K562 (cell line): Measurements from ENCODE around the gene HCRTR1. TPM values are rescaled to one million over a fixed set of nuclear protein-coding genes. Genes with fewer than 3 reads are reported as not detected.

Source experiments
- HNRNPLL ChIP-seq: fragments of 200-400 bp; formaldehyde crosslinking; IDR thresholded peaks from 2 replicates; pipeline ENCODE4 v1.6.1; 2017; ENCODE audit warnings: low read length, low read depth, mild to moderate bottlenecking; ENCODE audit not compliant: poor library complexity, severe bottlenecking
- MED1 ChIP-seq: sonication (generic); formaldehyde crosslinking; IDR thresholded peaks from 2 replicates; pipeline ENCODE4 v1.8.1; 2023; ENCODE audit warnings: missing genetic modification reagents, borderline replicate concordance
- NFYB ChIP-seq: IDR thresholded peaks from 2 replicates; pipeline ENCODE4 v1.6.1; 2011; ENCODE audit warnings: mild to moderate bottlenecking, moderate library complexity; ENCODE audit not compliant: insufficient read length; ENCODE audit errors: extremely low read depth
- polyA plus RNA-seq, 8 experiments: library from polyadenylated mRNA; depleted of rRNA in 4 of 8; stranded (reverse) in 5 of 8; unstranded in 3 of 8; fragments of >200 nt; fragmentation: Nextera tagmentation in 2 of 8; fragmentation: Illumina TruSeq in 1 of 8; extraction: Ambion mirVana in 2 of 8; extraction: Trizol in 1 of 8; gene quantifications; 2 replicates each; pipeline versions ENCODE4 v1.2.1 to v1.2.3, GENCODE V29; 2011 to 2014; ENCODE audit warnings: inconsistent platforms in 1 of 8, missing spikeins in 1 of 8
- total RNA-seq, 7 experiments: library from RNA; depleted of rRNA in 6 of 7; stranded (reverse); fragments of >200 nt in 6 of 7; fragmentation: Illumina TruSeq in 2 of 7; extraction: Trizol in 2 of 7; gene quantifications; 2 replicates each; pipeline versions ENCODE4 v1.2.1 to v1.2.3, GENCODE V29; 2011 to 2021; ENCODE audit warnings: low replicate concordance in 1 of 7
- TF ChIP-seq, protein P1 (sequence below): fragments of 450-650 bp; IDR thresholded peaks from 2 replicates; pipeline ENCODE4 v1.6.1; 2018; ENCODE audit not compliant: partially characterized antibody
- TF ChIP-seq, protein P2 (sequence below): fragments of 250-450 bp; sonication (Bioruptor Pico); IDR thresholded peaks from 2 replicates; pipeline ENCODE4 v1.4.0; 2020; ENCODE audit warnings: mild to moderate bottlenecking, moderate library complexity, borderline replicate concordance

HCRTR1 gene
- total and polyA plus RNA-seq, 9 of the 15 experiments (the other 6 are each of a cell fraction or from before 2014, with no cell fraction given), result not detected

DNA sequence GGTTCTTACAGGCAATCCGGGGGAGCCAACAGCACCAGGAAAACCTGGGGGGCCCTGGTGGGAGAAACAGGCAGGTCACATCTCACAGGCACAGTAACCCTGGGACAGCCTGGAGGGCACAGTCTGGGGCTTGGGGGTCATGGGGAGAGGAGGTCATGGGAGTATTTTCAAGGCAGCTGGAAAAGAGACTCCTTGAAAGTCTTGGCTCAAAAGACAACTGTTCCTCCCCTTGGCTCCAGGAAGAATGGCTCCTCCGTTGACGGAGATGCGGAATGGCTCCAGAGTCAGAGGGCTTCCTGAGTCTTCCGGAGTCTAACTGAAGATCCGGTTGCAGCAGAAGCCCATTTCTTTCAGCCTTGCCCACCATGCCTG, 53.1 kb downstream of the HCRTR1 start (continued):
- TF ChIP-seq, protein P1, sequence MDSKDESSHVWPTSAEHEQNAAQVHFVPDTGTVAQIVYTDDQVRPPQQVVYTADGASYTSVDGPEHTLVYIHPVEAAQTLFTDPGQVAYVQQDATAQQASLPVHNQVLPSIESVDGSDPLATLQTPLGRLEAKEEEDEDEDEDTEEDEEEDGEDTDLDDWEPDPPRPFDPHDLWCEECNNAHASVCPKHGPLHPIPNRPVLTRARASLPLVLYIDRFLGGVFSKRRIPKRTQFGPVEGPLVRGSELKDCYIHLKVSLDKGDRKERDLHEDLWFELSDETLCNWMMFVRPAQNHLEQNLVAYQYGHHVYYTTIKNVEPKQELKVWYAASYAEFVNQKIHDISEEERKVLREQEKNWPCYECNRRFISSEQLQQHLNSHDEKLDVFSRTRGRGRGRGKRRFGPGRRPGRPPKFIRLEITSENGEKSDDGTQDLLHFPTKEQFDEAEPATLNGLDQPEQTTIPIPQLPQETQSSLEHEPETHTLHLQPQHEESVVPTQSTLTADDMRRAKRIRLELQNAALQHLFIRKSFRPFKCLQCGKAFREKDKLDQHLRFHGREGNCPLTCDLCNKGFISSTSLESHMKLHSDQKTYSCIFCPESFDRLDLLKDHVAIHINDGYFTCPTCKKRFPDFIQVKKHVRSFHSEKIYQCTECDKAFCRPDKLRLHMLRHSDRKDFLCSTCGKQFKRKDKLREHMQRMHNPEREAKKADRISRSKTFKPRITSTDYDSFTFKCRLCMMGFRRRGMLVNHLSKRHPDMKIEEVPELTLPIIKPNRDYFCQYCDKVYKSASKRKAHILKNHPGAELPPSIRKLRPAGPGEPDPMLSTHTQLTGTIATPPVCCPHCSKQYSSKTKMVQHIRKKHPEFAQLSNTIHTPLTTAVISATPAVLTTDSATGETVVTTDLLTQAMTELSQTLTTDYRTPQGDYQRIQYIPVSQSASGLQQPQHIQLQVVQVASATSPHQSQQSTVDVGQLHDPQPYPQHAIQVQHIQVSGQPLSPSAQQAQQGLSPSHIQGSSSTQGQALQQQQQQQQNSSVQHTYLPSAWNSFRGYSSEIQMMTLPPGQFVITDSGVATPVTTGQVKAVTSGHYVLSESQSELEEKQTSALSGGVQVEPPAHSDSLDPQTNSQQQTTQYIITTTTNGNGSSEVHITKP, result peak; percentile 58
- TF ChIP-seq NFYB (no peak), HNRNPLL (no peak), MED1 (CRISPR knock-in tag) (no peak)
- TF ChIP-seq, protein P2, sequence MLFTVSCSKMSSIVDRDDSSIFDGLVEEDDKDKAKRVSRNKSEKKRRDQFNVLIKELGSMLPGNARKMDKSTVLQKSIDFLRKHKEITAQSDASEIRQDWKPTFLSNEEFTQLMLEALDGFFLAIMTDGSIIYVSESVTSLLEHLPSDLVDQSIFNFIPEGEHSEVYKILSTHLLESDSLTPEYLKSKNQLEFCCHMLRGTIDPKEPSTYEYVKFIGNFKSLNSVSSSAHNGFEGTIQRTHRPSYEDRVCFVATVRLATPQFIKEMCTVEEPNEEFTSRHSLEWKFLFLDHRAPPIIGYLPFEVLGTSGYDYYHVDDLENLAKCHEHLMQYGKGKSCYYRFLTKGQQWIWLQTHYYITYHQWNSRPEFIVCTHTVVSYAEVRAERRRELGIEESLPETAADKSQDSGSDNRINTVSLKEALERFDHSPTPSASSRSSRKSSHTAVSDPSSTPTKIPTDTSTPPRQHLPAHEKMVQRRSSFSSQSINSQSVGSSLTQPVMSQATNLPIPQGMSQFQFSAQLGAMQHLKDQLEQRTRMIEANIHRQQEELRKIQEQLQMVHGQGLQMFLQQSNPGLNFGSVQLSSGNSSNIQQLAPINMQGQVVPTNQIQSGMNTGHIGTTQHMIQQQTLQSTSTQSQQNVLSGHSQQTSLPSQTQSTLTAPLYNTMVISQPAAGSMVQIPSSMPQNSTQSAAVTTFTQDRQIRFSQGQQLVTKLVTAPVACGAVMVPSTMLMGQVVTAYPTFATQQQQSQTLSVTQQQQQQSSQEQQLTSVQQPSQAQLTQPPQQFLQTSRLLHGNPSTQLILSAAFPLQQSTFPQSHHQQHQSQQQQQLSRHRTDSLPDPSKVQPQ, result no peak
- TF ChIP-seq, all 486 proteins: peak for 2
